Stomach (tissue), 4 donors: ENCODE results near the gene EML2.

Experiments
- EP300 ChIP-seq: sonication (generic); formaldehyde crosslinking; IDR thresholded peaks from one replicate; pipeline ENCODE4 v1.6.1; 2017; ENCODE audit warnings: antibody characterized with exemption
- POLR2A ChIP-seq, 4 donors: fragments of 450-650 bp; IDR thresholded peaks; one replicate each; pipeline ENCODE4 v1.6.1; 2016; ENCODE audit warnings: antibody characterized with exemption in 4 of 4, control low read depth in 2 of 4, mild to moderate bottlenecking in 1 of 4, moderate library complexity in 1 of 4
- POLR2AphosphoS5 ChIP-seq, 3 donors: sonication (generic); formaldehyde crosslinking; IDR thresholded peaks; one replicate each; pipeline ENCODE4 v1.6.1; 2016; ENCODE audit warnings: antibody characterized with exemption in 3 of 3
- TF ChIP-seq, protein P1 (sequence below), 7 experiments: fragments of 450-650 bp in 4 of 7; fragments of 200-600 bp in 3 of 7; sonication (generic) in 3 of 7; IDR thresholded peaks; one replicate each; pipeline ENCODE4 v1.5.1; 2016 to 2019; ENCODE audit warnings: antibody characterized with exemption in 7 of 7, control low read depth in 2 of 7, mild to moderate bottlenecking in 1 of 7

- TF ChIP-seq EP300: no peak
- TF ChIP-seq, protein P1, sequence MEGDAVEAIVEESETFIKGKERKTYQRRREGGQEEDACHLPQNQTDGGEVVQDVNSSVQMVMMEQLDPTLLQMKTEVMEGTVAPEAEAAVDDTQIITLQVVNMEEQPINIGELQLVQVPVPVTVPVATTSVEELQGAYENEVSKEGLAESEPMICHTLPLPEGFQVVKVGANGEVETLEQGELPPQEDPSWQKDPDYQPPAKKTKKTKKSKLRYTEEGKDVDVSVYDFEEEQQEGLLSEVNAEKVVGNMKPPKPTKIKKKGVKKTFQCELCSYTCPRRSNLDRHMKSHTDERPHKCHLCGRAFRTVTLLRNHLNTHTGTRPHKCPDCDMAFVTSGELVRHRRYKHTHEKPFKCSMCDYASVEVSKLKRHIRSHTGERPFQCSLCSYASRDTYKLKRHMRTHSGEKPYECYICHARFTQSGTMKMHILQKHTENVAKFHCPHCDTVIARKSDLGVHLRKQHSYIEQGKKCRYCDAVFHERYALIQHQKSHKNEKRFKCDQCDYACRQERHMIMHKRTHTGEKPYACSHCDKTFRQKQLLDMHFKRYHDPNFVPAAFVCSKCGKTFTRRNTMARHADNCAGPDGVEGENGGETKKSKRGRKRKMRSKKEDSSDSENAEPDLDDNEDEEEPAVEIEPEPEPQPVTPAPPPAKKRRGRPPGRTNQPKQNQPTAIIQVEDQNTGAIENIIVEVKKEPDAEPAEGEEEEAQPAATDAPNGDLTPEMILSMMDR (IDR thresholded peaks at IDR 0.05): no peak
- no peak for TF ChIP-seq POLR2AphosphoS5 (IDR thresholded peaks at IDR 0.05)
- no peak for TF ChIP-seq POLR2A (IDR thresholded peaks at IDR 0.05)
Observed at GRCh38 chr19:45640849-45641273, 1.7 kb upstream of the EML2 start.
